HG03108 (cell line): Measurements from ENCODE around the gene MLANA.

Experiments used
- ATAC-seq: cut with Tn5 transposase; IDR thresholded peaks from one replicate; pipeline ENCODE4 v1.9.1; 2021; ENCODE audit warnings: moderate library complexity; ENCODE audit not compliant: unreplicated experiment

The MLANA gene, protein sequence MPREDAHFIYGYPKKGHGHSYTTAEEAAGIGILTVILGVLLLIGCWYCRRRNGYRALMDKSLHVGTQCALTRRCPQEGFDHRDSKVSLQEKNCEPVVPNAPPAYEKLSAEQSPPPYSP

GRCh38 chr9:5890641-5891040, at the start of gene MLANA:
Gene MLANA, plus strand, starts transcription at chr9:5890889. Its CDS starts 1,586 bp downstream, at chr9:5892475.
- ATAC-seq: no peak

DNA sequence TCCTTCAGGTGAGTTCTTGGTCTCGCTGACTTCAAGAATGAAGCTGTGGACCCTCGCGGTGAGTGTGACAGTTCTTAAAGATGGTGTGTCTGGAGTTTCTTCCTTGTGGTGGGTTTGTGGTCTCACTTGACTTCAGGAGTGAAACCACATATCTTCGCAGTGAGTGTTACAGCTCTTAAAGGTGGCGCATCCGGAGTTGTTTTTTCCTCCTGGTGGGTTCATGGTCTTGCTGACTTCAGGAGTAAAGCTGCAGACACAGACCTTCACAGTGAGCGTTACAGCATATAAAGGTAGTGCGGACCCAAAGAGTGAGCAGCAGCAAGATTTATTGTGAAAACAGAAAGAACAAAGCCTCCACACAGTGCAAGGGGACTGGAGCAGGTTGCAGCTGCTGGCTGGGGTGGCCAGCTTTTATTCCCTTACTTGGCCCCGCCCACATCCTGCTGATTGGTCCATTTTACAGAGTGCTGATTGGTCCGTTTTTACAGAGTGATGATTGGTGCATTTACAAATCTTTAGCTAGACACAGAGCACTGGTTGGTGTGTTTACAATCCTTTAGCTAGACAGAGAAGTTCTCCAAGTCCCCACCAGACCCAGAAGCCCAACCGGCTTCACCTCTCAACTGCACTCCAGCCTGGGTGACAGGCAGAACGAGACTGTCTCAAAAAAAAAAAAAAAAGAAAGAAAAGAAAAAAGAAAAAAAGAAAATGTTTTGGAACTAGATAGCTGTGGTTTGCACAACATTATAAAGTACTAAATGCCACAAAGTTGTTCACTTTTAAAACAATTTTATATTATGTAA, 48.7 kb upstream of the MLANA start:
- ATAC-seq: no peak

- no peak for ATAC-seq
Measured at GRCh38 chr9:5842929-5843793, 47.5 kb upstream of the MLANA start.

- ATAC-seq: no peak
Measured at GRCh38 chr9:5843794-5844471, 46.8 kb upstream of the MLANA start.

DNA sequence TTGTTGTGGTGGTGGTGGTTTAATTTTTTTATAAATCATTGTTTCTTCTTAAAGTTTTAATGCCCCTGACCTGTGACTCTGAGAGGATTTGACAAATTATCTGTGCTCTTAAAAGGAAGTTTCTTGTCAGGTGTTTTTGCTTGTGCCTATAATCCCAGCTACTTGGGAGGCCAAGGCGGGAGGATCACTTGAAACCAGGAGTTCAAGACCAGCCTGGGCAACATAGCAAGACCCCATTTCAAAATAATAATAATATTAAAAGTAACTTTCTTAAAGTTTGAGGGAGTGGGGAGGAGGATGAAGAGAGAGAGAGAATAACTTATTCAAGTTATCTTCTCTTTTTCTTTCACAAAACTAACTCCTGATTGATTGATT, 45.5 kb upstream of the MLANA start:
- no peak for ATAC-seq

DNA sequence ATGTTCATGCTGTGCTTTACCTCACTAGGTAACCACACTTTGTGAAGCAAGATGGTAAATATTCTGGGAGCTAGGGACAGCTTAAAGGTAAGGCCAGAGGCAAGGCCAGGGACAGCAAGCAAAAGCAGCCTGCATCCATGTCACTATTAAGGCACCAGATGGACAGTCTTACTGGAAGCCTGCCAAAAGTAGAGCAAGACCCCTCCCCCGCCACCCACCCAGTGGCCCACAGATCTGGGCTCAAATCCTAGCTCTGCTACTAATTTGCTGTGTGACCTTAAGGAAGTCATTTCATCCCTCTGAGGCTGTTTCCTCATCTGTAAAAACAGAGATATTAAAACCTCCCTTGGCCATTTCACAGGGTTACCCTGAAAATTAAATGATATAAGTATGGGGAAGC, 44.6 kb upstream of the MLANA start:
- ATAC-seq: no peak

DNA sequence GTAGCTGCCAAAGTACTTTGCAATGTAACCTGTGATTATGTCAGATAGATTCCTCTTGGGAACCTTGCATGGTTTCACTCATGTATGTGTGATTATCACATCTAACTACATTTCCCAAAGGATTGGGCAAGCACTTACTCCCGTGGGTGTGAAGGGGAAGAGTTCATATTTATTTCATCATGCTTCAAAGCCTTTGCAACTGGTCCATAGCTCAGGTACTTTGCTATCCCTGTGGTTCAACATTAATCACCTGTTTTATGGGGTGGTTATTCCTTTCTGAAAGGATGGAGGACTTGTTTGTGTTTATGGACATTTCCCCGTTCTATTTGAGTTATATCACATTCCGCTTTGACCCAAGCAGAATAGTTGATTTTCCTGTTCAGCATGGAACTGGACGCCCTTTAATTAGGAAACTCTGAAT, 44.2 kb upstream of the MLANA start:
- ATAC-seq: no peak

- ATAC-seq: peak; percentile 31
Measured at GRCh38 chr9:5848372-5848882, 42.3 kb upstream of the MLANA start.

DNA sequence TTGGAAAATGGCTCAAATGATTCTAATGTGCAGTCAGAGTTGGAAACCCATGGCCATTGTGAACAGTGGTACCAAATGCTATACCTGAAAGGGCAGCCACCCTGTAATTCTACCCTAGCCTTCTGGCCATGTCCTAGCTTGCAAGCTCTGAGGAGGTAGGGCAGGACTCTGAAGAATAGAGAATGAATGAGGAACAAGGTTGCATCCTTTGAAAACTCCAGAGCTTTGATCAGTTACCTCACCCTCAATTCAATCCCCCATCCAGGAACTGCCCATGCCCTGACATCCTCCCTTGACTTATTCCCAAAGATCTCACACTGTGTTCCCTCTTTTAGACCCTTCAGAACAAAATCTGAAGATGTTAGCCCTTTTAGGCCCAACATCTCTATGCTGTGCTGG, 40.0 kb upstream of the MLANA start:
- ATAC-seq: no peak

DNA sequence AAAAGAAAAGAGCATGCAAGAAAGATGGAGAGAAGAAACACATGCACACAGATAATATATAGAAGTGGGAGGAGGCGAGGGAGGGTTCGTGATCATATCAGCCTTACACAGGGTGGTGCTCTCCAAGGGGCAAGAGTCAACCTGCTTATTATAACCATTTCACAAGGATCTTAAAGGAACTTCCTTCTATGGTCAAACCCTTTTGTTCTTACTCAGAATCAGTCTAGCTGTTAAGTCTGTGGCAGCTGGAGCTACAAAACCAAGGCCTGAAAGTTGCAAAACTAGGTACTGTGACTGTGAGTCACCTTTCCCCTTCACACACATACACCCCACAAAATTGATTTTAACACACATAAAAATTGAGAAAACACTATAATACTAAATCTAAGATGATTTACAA, 39.2 kb upstream of the MLANA start:
- ATAC-seq: peak; percentile 84

DNA sequence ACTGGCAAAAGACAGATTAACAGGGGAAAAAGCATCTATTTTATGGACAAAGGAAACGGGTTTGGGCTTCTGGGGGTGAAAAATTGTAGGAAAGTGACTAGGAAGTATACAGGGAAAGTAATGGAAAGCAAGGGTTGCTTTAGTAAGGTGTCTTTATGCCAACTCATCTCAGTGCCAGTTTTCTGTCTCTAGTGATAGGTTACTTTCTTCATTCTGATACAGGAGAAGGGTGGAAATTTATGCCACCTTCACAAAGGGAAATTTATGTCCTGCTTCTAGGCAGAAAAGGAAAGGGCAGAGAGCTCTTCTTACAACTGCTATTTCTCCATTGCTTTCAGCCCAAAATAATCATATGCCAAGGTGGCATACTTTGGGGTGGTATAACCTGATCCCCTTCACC, 37.7 kb upstream of the MLANA start:
- ATAC-seq: no peak

DNA sequence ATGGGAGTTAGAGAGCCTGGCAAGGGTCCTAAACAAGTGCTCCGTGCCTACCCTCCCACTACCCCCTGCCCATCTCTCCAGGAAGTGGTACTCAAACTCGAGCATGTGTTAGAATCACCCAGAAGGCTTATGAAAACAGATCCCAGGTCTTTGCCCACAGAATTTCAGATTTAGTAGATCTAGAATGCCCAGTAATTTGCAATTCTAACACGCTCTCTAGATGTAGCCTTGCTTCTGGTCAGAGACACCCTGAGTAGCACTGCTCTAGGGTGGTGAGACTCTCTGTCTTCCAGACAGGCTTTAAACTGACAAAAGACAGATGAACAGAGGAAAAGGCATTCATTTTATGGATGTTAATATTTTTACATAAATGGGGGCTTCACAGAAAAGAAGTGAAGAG, 37.1 kb upstream of the MLANA start:
- no peak for ATAC-seq

DNA sequence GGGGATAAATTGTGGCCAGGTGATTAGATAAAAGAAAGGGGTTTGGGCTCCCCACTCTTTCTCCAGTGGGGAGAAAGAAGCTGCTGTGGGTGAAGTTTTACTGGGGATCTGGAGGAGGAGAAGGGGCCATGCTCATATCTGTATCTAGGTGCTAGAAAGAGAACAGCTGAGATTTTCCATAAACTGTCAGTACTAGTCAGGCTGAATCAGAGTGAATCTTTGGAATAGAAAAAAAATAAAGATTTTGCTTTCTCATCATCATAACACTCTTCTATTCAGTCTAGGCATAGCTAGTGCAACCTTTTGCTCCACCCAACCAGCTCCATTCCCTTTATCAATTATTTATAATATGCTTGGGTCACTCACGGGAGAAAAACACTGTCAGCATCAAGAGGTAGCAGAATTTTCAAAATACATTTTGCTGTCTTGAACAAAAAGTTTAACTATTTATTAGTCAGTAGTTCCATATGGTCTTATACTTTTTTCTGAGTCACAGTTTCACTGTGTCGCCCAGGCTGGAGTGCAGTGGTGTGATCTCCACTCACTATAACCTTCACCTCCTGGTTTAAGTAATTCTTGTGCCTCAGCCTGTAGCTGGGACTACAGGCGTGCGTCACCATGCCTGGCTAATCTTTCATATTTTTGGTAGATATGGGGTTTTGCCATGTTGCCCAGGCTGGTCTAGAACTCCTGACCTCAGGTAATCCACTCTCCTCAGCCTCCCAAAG, 36.5 kb upstream of the MLANA start:
- no peak for ATAC-seq

- ATAC-seq: no peak
Measured at GRCh38 chr9:5857928-5858327, 32.8 kb upstream of the MLANA start.

DNA sequence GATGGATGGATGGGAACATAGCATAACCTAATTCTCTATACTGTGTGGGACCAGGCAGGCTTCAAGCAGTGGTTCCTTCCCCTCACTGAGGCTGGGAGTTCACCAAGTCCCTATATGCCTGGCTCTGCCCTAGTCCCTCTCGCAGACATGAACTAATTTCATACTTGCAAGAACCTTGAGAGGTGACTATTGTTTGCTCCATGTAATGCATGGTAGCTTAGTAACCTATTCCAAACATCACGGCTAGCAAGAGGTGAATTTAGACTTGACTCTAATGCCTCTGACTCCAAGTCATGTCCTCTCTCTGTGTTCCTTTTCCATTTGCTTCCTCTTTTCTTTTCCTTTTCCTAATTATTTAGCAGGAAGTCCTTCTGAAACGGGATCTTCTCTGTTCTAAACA, 31.9 kb upstream of the MLANA start:
- ATAC-seq: no peak

- no peak for ATAC-seq
Measured at GRCh38 chr9:5863092-5863746, 27.5 kb upstream of the MLANA start.

DNA sequence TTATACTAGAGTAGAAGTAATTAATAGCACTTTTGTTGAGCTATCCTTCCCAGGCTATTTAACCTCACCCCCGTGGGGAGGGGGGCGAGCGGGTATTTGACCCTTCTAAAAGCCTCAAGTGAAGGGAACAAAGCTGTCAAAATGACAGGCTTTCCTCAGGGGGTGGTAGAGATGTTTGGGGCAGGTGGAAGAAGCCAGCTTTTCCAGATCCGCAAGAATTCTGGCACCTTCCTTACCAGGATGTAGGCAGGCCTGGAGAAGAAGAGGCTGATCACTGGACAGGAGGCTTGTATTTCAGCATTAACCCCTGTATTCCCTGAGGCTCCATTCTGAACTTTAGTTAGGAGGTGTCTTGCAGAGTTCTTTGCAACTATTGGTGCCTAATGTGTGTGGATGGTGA, 26.2 kb upstream of the MLANA start:
- ATAC-seq: no peak

- no peak for ATAC-seq
Measured at GRCh38 chr9:5866272-5866671, 24.4 kb upstream of the MLANA start.

DNA sequence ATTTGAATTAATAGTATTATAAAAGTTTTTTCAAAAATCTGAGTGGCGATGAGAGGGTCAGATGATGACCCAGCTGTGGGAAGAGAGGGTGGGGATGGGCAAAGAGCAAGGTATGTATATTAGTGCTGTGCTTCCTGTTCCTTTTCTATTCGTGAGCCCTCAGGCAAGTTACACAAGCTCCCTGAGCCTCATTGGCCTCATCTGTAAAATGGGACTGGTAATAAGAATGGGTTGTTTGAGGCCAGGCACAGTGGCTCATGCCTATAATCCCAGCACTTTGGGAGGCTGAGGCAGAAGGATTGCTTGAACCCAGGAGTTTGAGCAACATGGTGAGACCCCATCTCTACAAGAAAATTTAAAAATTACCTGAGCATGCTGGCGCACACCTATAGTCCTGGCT, 24.0 kb upstream of the MLANA start:
- no peak for ATAC-seq

DNA sequence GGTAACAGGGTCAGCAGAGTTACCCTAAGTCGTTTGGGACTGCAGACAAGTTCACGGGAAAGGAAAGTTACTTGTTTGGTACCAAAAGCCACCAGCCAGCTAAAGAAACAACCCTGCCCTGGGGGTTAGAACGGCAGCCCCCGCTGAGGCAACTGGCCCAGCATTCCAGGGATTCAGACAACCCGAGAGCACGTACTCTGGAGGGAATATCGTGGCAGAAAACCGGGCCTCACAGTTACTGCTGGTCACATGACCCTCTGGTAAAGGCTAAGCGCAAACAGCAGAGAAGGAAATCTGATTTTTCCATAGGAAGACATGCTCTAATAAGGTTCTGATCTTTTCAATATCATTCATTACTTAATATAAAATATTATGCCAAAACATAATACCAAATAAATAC, 22.5 kb upstream of the MLANA start:
- ATAC-seq: no peak
